ENCODE data around the gene PRICKLE3. TPM values are rescaled to one million over a fixed set of nuclear protein-coding genes. Genes with fewer than 3 reads are reported as not detected.

The PRICKLE3 gene
- 26.5 TPM for total RNA-seq

DNA sequence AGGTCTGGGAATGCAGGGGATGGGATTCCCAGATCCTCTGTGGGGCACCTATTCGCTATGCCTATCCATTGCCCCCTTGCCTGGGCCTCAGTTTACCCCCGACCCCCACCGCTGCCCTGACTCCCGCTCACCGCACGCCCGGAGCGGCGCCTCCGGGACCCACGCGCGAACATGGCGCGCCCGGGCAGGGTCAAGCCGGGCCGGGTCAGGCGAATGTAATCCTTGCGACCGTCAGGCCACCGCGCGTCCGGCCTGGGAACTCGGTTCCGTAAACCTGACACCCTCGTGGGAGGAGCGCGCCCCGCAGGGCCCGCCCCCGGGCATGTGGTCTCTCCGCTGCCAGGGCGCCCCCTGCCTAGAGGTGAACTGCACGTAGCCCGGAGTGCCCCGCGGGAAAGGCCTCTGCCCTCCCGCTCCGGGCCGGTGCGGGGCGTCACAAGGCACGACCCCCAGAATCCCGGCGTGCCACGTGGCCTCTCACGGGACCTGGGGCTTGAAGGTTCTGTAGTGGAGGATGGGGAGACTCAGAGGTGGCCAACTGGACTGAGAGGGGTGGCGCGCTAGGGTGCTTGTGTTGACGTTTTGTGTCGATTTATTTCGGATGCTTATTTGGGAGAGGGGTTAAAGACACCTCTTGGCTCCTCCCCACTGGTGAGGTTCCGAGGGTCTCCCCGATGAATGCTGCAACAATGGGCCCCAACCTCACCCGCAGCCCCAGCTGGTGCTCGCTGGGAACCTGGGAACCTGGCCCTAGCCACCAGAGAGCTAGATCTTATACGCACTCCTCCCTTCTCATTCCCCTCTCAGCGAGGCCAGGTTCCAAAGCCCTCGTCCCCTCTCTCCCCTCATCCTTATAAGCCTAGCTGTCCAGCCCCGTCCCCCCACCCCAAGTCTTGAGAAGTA, at the start of gene PRICKLE3:
PRICKLE3 (minus strand) TSS at position 249 of the 903 bp plus-strand sequence; CDS start at position 173, 76 bp downstream.
- Histone ChIP-seq H3K4me3 (peak within 1 kb of the TSS; percentile 47 to 52), H3K4me1 (peaks cover 22% of the 10 kb centered on the region), H3K27ac (peak within 1 kb of the TSS; percentile 76), H3K36me3 (no peaks in the 10 kb centered on the region), H3K27me3 (no peaks in the 10 kb centered on the region), H3K9me3 (no peaks in the 10 kb centered on the region)
- intact Hi-C loops (cut with DNase I): no loop called here
- TF ChIP-seq CTCF (IDR thresholded peaks at IDR 0.05) (peak in 1 of 3 experiments; percentile 19), POLR2A (IDR thresholded peaks at IDR 0.05) (peak in 1 of 2 donors; percentile 53), POLR2AphosphoS5 (IDR thresholded peaks at IDR 0.05; ENCODE audit: insufficient read depth in 1 of 2, low read depth in 1 of 2) (peak; percentile 74 to 88)
- DNase-seq (ENCODE audit: extremely low spot score in 2 of 2): no peak

GRCh38 chrX:49233887-49234555, 47.8 kb upstream of the PRICKLE3 start:
- H3K4me3 ChIP-seq: no peak overlapping the region
- TF ChIP-seq POLR2A (IDR thresholded peaks at IDR 0.05) (no peak), POLR2AphosphoS5 (IDR thresholded peaks at IDR 0.05; ENCODE audit: insufficient read depth in 1 of 2, low read depth in 1 of 2) (no peak), CTCF (IDR thresholded peaks at IDR 0.05) (no peak)
- H3K4me1 ChIP-seq: no peaks in the 10 kb centered on the region
- H3K27me3 ChIP-seq: no peaks in the 10 kb centered on the region
- no peak overlapping the region for H3K27ac ChIP-seq
- intact Hi-C loops (cut with DNase I): no loop called here
- H3K9me3 ChIP-seq: no peaks in the 10 kb centered on the region
- no peak for DNase-seq (ENCODE audit: extremely low spot score in 2 of 2)
- H3K36me3 ChIP-seq: no peaks in the 10 kb centered on the region

DNA sequence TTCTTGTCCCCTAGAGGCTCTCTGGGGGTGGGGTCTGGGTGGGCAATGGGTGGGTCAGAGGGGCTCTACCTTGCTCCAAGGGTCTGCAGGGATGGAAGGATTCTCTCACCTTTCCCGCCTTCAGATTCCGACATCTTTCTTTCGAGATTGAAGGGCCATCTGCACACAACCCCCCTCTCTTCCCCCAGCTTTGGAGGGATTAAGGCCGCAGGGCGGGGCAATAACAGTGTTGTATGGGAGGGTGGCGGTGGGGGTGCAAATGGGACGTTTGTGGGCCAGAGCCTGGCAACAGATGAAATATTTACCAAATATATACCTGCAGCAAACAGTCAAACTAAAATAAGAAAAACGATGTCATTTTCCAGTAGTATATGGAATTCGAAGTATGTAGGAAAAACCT, 47.0 kb upstream of the PRICKLE3 start, which contains the start of gene CACNA1F:
CACNA1F (minus strand) TSS at position 165 of the 400 bp plus-strand sequence; CDS start at position 134, 31 bp downstream.
- no peak within 1 kb of the TSS for H3K4me3 ChIP-seq
- H3K27me3 ChIP-seq: no peaks in the 10 kb centered on the region
- no peak within 1 kb of the TSS for H3K27ac ChIP-seq
- H3K4me1 ChIP-seq: no peaks in the 10 kb centered on the region
- no peaks in the 10 kb centered on the region for H3K36me3 ChIP-seq
- H3K9me3 ChIP-seq: no peaks in the 10 kb centered on the region
- no peak for DNase-seq (ENCODE audit: extremely low spot score in 2 of 2)
- intact Hi-C loops (cut with DNase I): no loop called here
- no peak for TF ChIP-seq POLR2AphosphoS5 (IDR thresholded peaks at IDR 0.05; ENCODE audit: insufficient read depth in 1 of 2, low read depth in 1 of 2)
- no peak for TF ChIP-seq POLR2A (IDR thresholded peaks at IDR 0.05)
- TF ChIP-seq CTCF (IDR thresholded peaks at IDR 0.05): no peak

GRCh38 chrX:49232525-49232924, 46.4 kb upstream of the PRICKLE3 start:
- TF ChIP-seq POLR2AphosphoS5 (IDR thresholded peaks at IDR 0.05; ENCODE audit: insufficient read depth in 1 of 2, low read depth in 1 of 2): no peak
- TF ChIP-seq POLR2A (IDR thresholded peaks at IDR 0.05): no peak
- no peak for TF ChIP-seq CTCF (IDR thresholded peaks at IDR 0.05)
- Histone ChIP-seq H3K9me3 (no peaks in the 10 kb centered on the region), H3K27ac (no peak overlapping the region), H3K4me1 (no peaks in the 10 kb centered on the region), H3K27me3 (no peaks in the 10 kb centered on the region), H3K36me3 (no peaks in the 10 kb centered on the region), H3K4me3 (no peak overlapping the region)
- no peak for DNase-seq (ENCODE audit: extremely low spot score in 2 of 2)
- intact Hi-C loops (cut with DNase I): no loop called here
